OCI-LY1 (cell line): ENCODE data around the gene KRTAP10-7.

Source experiments
- CTCF ChIP-seq: fragments of 200-600 bp; sonication (generic), shearing (Covaris generic); IDR thresholded peaks from 2 replicates; pipeline ENCODE4 v1.5.1; 2017; ENCODE audit warnings: mild to moderate bottlenecking, antibody characterized with exemption, low read length, moderate library complexity, mixed read lengths
- EZH2 ChIP-seq: fragments of 200-600 bp; sonication (generic), shearing (Covaris generic); IDR thresholded peaks from 2 replicates; pipeline ENCODE4 v1.8.0; 2017; ENCODE audit warnings: borderline replicate concordance, mixed run types, mild to moderate bottlenecking, antibody characterized with exemption, low read length, moderate library complexity, mixed read lengths

- TF ChIP-seq CTCF (no peak), EZH2 (no peak)
Observed at GRCh38 chr21:44558695-44559094, 41.7 kb upstream of the KRTAP10-7 start, which contains the start of gene KRTAP10-3.
